HG03103 (cell line): Measurements from ENCODE around the gene MAT1A.
"Not testable (repeated sequence)": the region's sequence is repeated elsewhere in the genome, so short reads cannot be mapped to it uniquely, and the experiment has no call there.

Experiments used
- ATAC-seq: cut with Tn5 transposase; IDR thresholded peaks from one replicate; pipeline ENCODE4 v1.9.1; 2021; ENCODE audit warnings: low read depth; ENCODE audit not compliant: unreplicated experiment

MAT1A gene

GRCh38 chr10:80236457-80236856 lies 53.0 kb downstream of the MAT1A start:
- not testable (repeated sequence) for ATAC-seq

- peak; percentile 100 for ATAC-seq
Observed at GRCh38 chr10:80234331-80235235, 54.9 kb downstream of the MAT1A start.

- not testable (repeated sequence) for ATAC-seq
Observed at GRCh38 chr10:80233871-80234270, 55.6 kb downstream of the MAT1A start.

- ATAC-seq, result not testable (repeated sequence)
Observed at GRCh38 chr10:80226723-80227122, 62.7 kb downstream of the MAT1A start.

GRCh38 chr10:80223031-80223419 lies 66.4 kb downstream of the MAT1A start:
- not testable (repeated sequence) for ATAC-seq
